IPS-18c (cell line): ENCODE measurements around the gene CDKN2B-AS1.

ENCODE experiments used
- H3K4me3 ChIP-seq: 2 replicates; pipeline ENCODE4 v1.7.0; 2013; ENCODE audit warnings: low read depth, mild to moderate bottlenecking, low read length, moderate library complexity; ENCODE audit not compliant: insufficient read depth
- H3K9me3 ChIP-seq: one replicate; pipeline ENCODE4 v1.6.1; 2013; ENCODE audit warnings: mild to moderate bottlenecking, low read length, moderate library complexity; ENCODE audit not compliant: control insufficient read depth, insufficient read depth

The CDKN2B-AS1 gene

GRCh38 chr9:22118810-22119521 is 124.4 kb downstream of the CDKN2B-AS1 start:
- H3K4me3 ChIP-seq = no peak overlapping the region

GRCh38 chr9:22119522-22120158 is 125.0 kb downstream of the CDKN2B-AS1 start:
- H3K4me3 ChIP-seq = no peak overlapping the region
- H3K9me3 ChIP-seq = no peaks in the 10 kb centered on the region

More at GRCh38 chr9:22118810-22119521, 124.4 kb downstream of the CDKN2B-AS1 start:
- H3K9me3 ChIP-seq = no peaks in the 10 kb centered on the region

DNA sequence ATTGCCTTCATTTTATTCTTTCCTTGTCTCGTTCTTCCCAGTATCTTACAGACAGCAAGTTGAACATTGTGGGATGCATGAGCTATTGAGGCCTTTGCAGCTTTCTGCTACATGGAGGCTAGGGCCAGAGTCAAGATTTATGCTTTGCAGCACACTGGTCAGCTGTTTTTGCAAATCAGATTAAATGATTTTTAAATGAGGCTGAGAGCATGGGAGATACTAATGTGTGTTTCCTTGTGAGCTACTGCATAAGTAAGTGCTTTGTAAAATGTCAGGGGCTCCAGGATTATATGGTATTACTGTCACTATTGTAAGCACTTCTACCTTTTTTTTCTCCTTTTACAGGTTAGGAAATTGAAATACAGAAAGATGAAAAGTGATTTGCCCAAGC is 125.6 kb downstream of the CDKN2B-AS1 start:
- Histone ChIP-seq H3K4me3 (no peak overlapping the region), H3K9me3 (no peaks in the 10 kb centered on the region)

- H3K4me3 ChIP-seq = no peak overlapping the region
- no peaks in the 10 kb centered on the region for H3K9me3 ChIP-seq
These were observed 126.0 kb downstream of the CDKN2B-AS1 start for GRCh38 chr9:22120595-22120994.

GRCh38 chr9:22124263-22125011 is 129.8 kb downstream of the CDKN2B-AS1 start:
- H3K4me3 ChIP-seq = no peak overlapping the region
- H3K9me3 ChIP-seq = no peaks in the 10 kb centered on the region

DNA sequence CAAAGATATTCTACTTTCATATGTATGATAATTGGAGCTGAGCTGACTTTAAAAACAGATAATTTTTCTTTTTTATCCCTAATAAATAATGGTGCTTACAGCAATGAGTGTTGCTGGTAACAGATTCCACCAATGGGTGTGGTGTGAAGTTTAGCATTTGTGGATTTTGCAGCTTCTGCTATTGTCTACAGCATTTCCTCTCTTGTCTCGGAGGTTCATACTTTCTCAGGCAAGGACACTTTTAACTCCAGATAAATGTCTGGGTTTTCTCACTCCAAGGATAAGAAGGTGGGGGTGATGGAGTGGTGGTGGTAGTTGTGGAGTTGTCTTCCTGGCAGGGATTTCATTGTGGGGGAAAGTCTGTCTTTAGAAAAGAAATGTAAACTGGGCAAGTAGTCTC is 134.5 kb downstream of the CDKN2B-AS1 start:
- Histone ChIP-seq H3K9me3 (no peaks in the 10 kb centered on the region), H3K4me3 (no peak overlapping the region)

- Histone ChIP-seq H3K4me3 (no peak overlapping the region), H3K9me3 (no peaks in the 10 kb centered on the region)
These were observed 135.0 kb downstream of the CDKN2B-AS1 start for GRCh38 chr9:22129633-22130032.

GRCh38 chr9:22131817-22132216 is 137.2 kb downstream of the CDKN2B-AS1 start:
- Histone ChIP-seq H3K9me3 (no peaks in the 10 kb centered on the region), H3K4me3 (no peak overlapping the region)

- Histone ChIP-seq H3K9me3 (no peaks in the 10 kb centered on the region), H3K4me3 (no peak overlapping the region)
These were observed 139.8 kb downstream of the CDKN2B-AS1 start for GRCh38 chr9:22134390-22134789.

DNA sequence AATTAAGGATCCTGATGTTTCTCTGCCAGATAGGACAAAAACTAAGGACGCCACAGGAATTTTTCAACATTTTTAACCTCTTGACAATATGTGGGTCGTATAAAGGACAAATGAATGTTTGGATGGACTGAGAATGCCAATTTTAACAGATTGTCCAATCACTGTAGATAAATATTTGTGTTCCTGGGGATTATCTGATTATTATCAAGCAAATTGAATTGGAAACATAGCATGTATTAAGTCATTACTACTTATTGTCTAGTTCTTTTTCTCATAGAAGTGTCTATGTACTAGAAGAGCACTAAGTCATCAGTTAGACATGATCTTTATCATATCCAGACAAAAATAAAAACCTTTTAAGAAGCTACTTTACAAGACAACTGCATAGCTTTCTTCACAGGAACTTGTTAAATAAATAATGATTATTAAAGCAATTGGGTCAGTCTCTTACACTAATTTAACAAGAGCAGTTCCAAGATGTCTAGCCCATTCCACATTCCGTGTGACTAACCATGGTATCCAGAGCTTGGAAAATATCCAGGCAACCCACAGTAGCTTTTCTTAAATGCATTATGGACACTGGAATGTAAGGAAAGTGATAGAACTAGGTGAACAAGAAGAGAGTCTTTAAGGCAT is 142.0 kb downstream of the CDKN2B-AS1 start:
- no peak overlapping the region for H3K4me3 ChIP-seq
- H3K9me3 ChIP-seq = no peaks in the 10 kb centered on the region

GRCh38 chr9:22138956-22139660 is 144.5 kb downstream of the CDKN2B-AS1 start:
- H3K9me3 ChIP-seq = no peaks in the 10 kb centered on the region
- no peak overlapping the region for H3K4me3 ChIP-seq

DNA sequence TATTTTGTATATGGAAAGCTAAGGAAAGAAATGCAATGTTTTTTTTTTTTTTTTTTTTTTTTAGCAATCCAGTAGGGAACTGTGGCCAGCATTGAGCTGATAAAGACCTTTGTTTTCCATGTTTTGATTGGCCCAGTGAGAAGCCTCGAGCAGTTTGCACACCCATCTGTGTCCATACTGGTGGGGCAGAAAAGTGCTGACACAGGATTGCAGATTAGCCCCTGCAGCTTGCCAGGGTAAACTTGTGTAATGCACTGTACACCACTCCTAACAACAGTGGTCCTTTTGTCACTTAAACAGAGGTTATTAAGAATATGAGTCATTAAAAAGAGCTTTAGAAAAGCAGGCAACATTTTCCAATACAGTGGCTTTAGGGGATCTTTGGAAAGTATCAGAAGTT is 147.3 kb downstream of the CDKN2B-AS1 start:
- no peaks in the 10 kb centered on the region for H3K9me3 ChIP-seq

GRCh38 chr9:22142671-22143070 is 148.1 kb downstream of the CDKN2B-AS1 start:
- Histone ChIP-seq H3K4me3 (no peak overlapping the region), H3K9me3 (no peaks in the 10 kb centered on the region)

More for the DNA sequence above, 147.3 kb downstream of the CDKN2B-AS1 start:
- H3K4me3 ChIP-seq = no peak overlapping the region

- Histone ChIP-seq H3K4me3 (no peak overlapping the region), H3K9me3 (no peaks in the 10 kb centered on the region)
These were observed 149.4 kb downstream of the CDKN2B-AS1 start for GRCh38 chr9:22143799-22144625.

- Histone ChIP-seq H3K4me3 (no peak overlapping the region), H3K9me3 (no peaks in the 10 kb centered on the region)
These were observed 152.0 kb downstream of the CDKN2B-AS1 start for GRCh38 chr9:22146604-22147003.

DNA sequence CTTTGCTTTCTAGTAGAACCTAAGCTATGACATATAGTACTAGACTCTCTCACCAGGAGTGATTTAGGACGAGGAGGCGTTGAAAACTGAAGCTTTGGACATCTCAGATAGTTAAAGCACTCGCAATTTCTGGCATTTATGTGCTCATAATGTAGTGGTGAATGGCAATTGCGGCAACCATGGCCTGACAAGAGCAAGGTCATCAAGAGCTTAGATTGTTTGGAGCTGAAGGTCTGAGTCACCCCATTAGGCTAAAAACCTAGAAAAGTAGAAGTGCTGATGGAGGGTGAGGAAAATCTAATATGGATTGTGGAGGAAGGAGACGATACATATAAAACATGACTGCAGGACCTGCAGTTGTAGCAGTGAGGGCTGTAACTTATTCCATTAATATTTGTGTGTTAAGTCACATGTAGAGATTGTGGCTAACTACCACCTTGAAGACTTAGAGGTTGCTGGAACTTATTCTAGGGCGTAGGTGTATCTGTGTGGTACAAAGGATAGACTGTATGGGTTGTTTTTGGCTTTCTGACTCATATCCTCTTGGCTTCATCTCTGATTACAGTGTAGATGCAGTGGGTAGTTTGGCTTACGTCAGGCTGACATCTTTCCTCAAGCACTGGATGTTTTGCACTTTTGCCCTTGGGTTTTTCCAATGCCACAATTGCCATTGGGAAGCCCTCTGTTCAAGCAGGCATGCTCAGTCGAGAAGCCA is 153.4 kb downstream of the CDKN2B-AS1 start:
- no peak overlapping the region for H3K4me3 ChIP-seq
- no peaks in the 10 kb centered on the region for H3K9me3 ChIP-seq
